GM18505 (cell line): ENCODE measurements around the gene TMSB10.
A peak's percentile ranks its signal among the peaks of the same experiment; 100 is the strongest.

Source experiments
- ATAC-seq: cut with Tn5 transposase; IDR thresholded peaks from one replicate; pipeline ENCODE4 v1.9.1; 2021; ENCODE audit not compliant: unreplicated experiment
- POLR2A ChIP-seq: IDR thresholded peaks from 4 replicates; pipeline ENCODE4 v1.6.1; 2011; ENCODE audit warnings: borderline replicate concordance; ENCODE audit not compliant: insufficient read depth, insufficient read length; ENCODE audit errors: extremely low read depth

Gene TMSB10

GRCh38 chr2:84923009-84923408 lies 17.6 kb downstream of the TMSB10 start:
- TF ChIP-seq POLR2A, result no peak
- no peak for ATAC-seq

GRCh38 chr2:84924173-84925106 lies 19.0 kb downstream of the TMSB10 start:
- ATAC-seq, result no peak
- TF ChIP-seq POLR2A, result peak; percentile 29

GRCh38 chr2:84925336-84925723 lies 19.9 kb downstream of the TMSB10 start:
- no peak for TF ChIP-seq POLR2A
- ATAC-seq, result peak; percentile 1

GRCh38 chr2:84925724-84926376 lies 20.4 kb downstream of the TMSB10 start:
- peak; percentile 77 for ATAC-seq
- peak; percentile 35 for TF ChIP-seq POLR2A

- ATAC-seq, result no peak
Observed at GRCh38 chr2:84927275-84927627, 21.8 kb downstream of the TMSB10 start.

GRCh38 chr2:84931384-84931821 lies 25.9 kb downstream of the TMSB10 start:
- TF ChIP-seq POLR2A, result no peak
- peak; percentile 56 for ATAC-seq

More at GRCh38 chr2:84927275-84927627, 21.8 kb downstream of the TMSB10 start:
- no peak for TF ChIP-seq POLR2A

- peak; percentile 12 for TF ChIP-seq POLR2A
- peak; percentile 25 for ATAC-seq
Observed at GRCh38 chr2:84938194-84938879, 32.9 kb downstream of the TMSB10 start.

GRCh38 chr2:84939426-84940087 lies 34.1 kb downstream of the TMSB10 start:
- peak; percentile 80 for ATAC-seq
- TF ChIP-seq POLR2A, result peak; percentile 67

- ATAC-seq, result peak; percentile 4
Observed at GRCh38 chr2:84940088-84940470, 34.6 kb downstream of the TMSB10 start.

GRCh38 chr2:84940831-84941412 lies 35.5 kb downstream of the TMSB10 start:
- no peak for ATAC-seq

More at GRCh38 chr2:84940088-84940470, 34.6 kb downstream of the TMSB10 start:
- TF ChIP-seq POLR2A, result no peak

GRCh38 chr2:84942166-84942565 lies 36.7 kb downstream of the TMSB10 start:
- ATAC-seq, result no peak
- no peak for TF ChIP-seq POLR2A

More at GRCh38 chr2:84940831-84941412, 35.5 kb downstream of the TMSB10 start:
- TF ChIP-seq POLR2A, result no peak

GRCh38 chr2:84942964-84943421 lies 37.5 kb downstream of the TMSB10 start:
- peak; percentile 32 for ATAC-seq
- peak; percentile 41 for TF ChIP-seq POLR2A
